ENCODE data around the gene OPA3. TPM values are rescaled to one million over a fixed set of nuclear protein-coding genes. Genes with fewer than 3 reads are reported as not detected.

OPA3 gene
- total RNA-seq, 1 experiment from 2014 or later, result 16.8 TPM

- intact Hi-C loops (cut with micrococcal nuclease), result loop anchor here (5.0 kb wide), 1 partner anchor 61 kb away; the partner anchor contains the start of gene VASP
- ChIA-PET POLR2A (interaction anchor here (1.7 to 2.2 kb wide), 2 partner anchors 9 to 25 kb away, joined by 5 to 11 read pairs; no protein-coding TSS in a partner anchor), CTCF (interaction anchor here (1.3 to 1.6 kb wide), 2 partner anchors 10 to 48 kb away, joined by 4 to 6 read pairs; no protein-coding TSS in a partner anchor)
- no TSS peak for BruUV-seq (replicated peaks)
- no peak for TF ChIP-seq CTCF (IDR thresholded peaks at IDR 0.05; ENCODE audit: unreplicated experiment)
- H3K27me3 Mint-ChIP-seq (ENCODE audit: insufficient read depth, unreplicated experiment), result no peaks in the 10 kb centered on the region
- H3K4me3 Mint-ChIP-seq (ENCODE audit: unreplicated experiment), result no peak overlapping the region
- DNase-seq (ENCODE audit: unreplicated experiment), result peak; percentile 88
- H3K9me3 Mint-ChIP-seq (ENCODE audit: unreplicated experiment), result no peaks in the 10 kb centered on the region
- peak overlapping the region; percentile 78 for H3K27ac Mint-ChIP-seq (ENCODE audit: low read depth, unreplicated experiment)
- H3K4me1 Mint-ChIP-seq (ENCODE audit: insufficient read depth, unreplicated experiment), result peaks cover 25% of the 10 kb centered on the region
- H3K36me3 Mint-ChIP-seq (ENCODE audit: insufficient read depth, unreplicated experiment), result no peaks in the 10 kb centered on the region
Measured at GRCh38 chr19:45568732-45569131, 15.9 kb downstream of the OPA3 start.

- Mint-ChIP-seq H3K9me3 (ENCODE audit: unreplicated experiment) (no peaks in the 10 kb centered on the region), H3K4me1 (ENCODE audit: insufficient read depth, unreplicated experiment) (peaks cover 25% of the 10 kb centered on the region), H3K27me3 (ENCODE audit: insufficient read depth, unreplicated experiment) (no peaks in the 10 kb centered on the region), H3K4me3 (ENCODE audit: unreplicated experiment) (no peak overlapping the region), H3K27ac (ENCODE audit: low read depth, unreplicated experiment) (peak overlapping the region; percentile 41), H3K36me3 (ENCODE audit: insufficient read depth, unreplicated experiment) (no peaks in the 10 kb centered on the region)
- intact Hi-C loops (cut with micrococcal nuclease), result loop anchor here (5.0 kb wide), 1 partner anchor 60 kb away; the partner anchor contains the start of gene VASP
- TF ChIP-seq CTCF (IDR thresholded peaks at IDR 0.05; ENCODE audit: unreplicated experiment), result no peak
- no peak for DNase-seq (ENCODE audit: unreplicated experiment)
- CTCF ChIA-PET, result interaction anchor here (0.6 to 1.6 kb wide), 4 partner anchors 9 to 714 kb away, joined by 3 to 6 read pairs (median 3); no protein-coding TSS in a partner anchor
- POLR2A ChIA-PET, result interaction anchor here (1.3 to 2.2 kb wide), 2 partner anchors 10 to 20 kb away, joined by 3 to 11 read pairs; no protein-coding TSS in a partner anchor
- BruUV-seq (replicated peaks), result no TSS peak
Measured at GRCh38 chr19:45567609-45568008, 17.0 kb downstream of the OPA3 start.

GRCh38 chr19:45564131-45564780, 20.3 kb downstream of the OPA3 start:
- ChIA-PET CTCF (interaction anchor here (0.7 kb wide), 1 partner anchor 13 kb away, joined by 3 read pairs; no protein-coding TSS in a partner anchor), POLR2A (no interaction called here)
- H3K9me3 Mint-ChIP-seq (ENCODE audit: unreplicated experiment), result no peaks in the 10 kb centered on the region
- H3K4me3 Mint-ChIP-seq (ENCODE audit: unreplicated experiment), result no peak overlapping the region
- H3K27me3 Mint-ChIP-seq (ENCODE audit: insufficient read depth, unreplicated experiment), result no peaks in the 10 kb centered on the region
- peaks cover 8% of the 10 kb centered on the region for H3K36me3 Mint-ChIP-seq (ENCODE audit: insufficient read depth, unreplicated experiment)
- no TSS peak for BruUV-seq (replicated peaks)
- intact Hi-C loops (cut with micrococcal nuclease), result no loop called here
- H3K27ac Mint-ChIP-seq (ENCODE audit: low read depth, unreplicated experiment), result no peak overlapping the region
- peaks cover 15% of the 10 kb centered on the region for H3K4me1 Mint-ChIP-seq (ENCODE audit: insufficient read depth, unreplicated experiment)
- no peak for DNase-seq (ENCODE audit: unreplicated experiment)
- TF ChIP-seq CTCF (IDR thresholded peaks at IDR 0.05; ENCODE audit: unreplicated experiment), result no peak

- TF ChIP-seq CTCF (IDR thresholded peaks at IDR 0.05; ENCODE audit: unreplicated experiment), result no peak
- Mint-ChIP-seq H3K4me1 (ENCODE audit: insufficient read depth, unreplicated experiment) (no peaks in the 10 kb centered on the region), H3K27me3 (ENCODE audit: insufficient read depth, unreplicated experiment) (no peaks in the 10 kb centered on the region), H3K36me3 (ENCODE audit: insufficient read depth, unreplicated experiment) (peaks cover 8% of the 10 kb centered on the region), H3K27ac (ENCODE audit: low read depth, unreplicated experiment) (no peak overlapping the region), H3K4me3 (ENCODE audit: unreplicated experiment) (no peak overlapping the region), H3K9me3 (ENCODE audit: unreplicated experiment) (no peaks in the 10 kb centered on the region)
- DNase-seq (ENCODE audit: unreplicated experiment), result no peak
- no TSS peak for BruUV-seq (replicated peaks)
- POLR2A ChIA-PET, result no interaction called here
- intact Hi-C loops (cut with micrococcal nuclease), result no loop called here
- CTCF ChIA-PET, result interaction anchor here (0.6 to 1.5 kb wide), 4 partner anchors 9 to 565 kb away, joined by 3 to 6 read pairs (median 4); no protein-coding TSS in a partner anchor
Measured at GRCh38 chr19:45560686-45561085, 23.9 kb downstream of the OPA3 start.
